HG03175 (cell line): ENCODE data around the gene MAP2K6.
"Not testable (repeated sequence)": the region's sequence is repeated elsewhere in the genome, so short reads cannot be mapped to it uniquely, and the experiment has no call there.

Experiments
- ATAC-seq: cut with Tn5 transposase; IDR thresholded peaks from one replicate; pipeline ENCODE4 v1.9.1; 2021; ENCODE audit warnings: mild to moderate bottlenecking, moderate library complexity; ENCODE audit not compliant: unreplicated experiment

MAP2K6 gene

DNA sequence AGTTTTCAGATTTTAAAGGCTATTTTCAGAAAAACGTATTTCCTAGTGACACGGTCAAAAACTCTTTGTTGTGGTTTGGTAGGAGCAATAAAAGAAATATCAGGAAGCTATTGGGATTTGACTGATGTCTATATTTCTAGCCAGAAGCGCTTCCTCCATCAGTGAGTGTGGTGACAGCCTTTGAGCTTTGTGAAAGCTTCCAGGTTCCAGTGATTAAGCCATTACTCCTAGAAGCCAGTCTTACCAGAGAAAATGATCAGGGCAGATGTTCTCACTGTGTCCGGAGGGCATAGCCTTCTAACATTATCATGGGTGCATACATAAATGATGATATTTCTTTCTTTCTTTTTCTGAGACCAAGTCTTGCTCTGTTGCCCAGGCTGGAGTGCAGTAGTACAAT lies 39.6 kb downstream of the MAP2K6 start:
- no peak for ATAC-seq

DNA sequence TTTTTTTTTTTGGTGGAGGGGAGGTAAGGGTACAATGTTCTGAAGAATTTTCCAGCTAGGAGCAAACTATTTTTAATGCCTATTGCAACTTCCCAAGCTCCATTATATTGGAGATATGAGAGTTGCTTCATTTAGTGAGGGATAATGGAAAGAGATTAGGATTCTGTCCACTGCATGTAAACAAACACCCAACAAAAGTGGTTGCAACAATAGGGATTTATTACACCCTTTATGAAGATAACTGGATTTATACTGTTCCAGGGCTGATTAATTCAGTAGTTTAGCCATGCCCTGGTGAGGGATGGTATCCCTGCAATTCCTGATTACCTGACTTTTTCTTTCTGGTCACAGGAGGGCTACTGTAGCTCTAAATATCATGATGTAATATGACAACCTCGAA lies 40.5 kb downstream of the MAP2K6 start:
- ATAC-seq, result no peak

DNA sequence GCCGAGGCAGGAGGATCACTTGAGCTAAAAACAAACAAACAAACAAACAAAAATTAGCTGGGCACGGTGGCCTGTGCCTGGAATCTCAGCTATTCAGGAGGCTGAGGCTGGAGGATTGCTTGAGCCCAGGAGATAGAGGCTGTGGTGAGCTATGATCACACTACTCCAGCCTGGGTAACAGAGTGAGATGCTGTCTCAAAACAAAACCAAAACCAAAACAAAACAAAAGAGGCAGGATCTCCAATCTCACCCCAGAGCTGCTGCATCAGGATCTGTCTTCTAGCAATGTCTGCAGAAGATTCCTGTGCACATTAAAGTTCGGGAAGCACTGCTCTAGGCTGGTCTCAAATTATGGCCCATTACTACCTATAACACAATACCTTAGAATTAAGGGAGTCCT lies 43.1 kb downstream of the MAP2K6 start:
- ATAC-seq, result no peak

DNA sequence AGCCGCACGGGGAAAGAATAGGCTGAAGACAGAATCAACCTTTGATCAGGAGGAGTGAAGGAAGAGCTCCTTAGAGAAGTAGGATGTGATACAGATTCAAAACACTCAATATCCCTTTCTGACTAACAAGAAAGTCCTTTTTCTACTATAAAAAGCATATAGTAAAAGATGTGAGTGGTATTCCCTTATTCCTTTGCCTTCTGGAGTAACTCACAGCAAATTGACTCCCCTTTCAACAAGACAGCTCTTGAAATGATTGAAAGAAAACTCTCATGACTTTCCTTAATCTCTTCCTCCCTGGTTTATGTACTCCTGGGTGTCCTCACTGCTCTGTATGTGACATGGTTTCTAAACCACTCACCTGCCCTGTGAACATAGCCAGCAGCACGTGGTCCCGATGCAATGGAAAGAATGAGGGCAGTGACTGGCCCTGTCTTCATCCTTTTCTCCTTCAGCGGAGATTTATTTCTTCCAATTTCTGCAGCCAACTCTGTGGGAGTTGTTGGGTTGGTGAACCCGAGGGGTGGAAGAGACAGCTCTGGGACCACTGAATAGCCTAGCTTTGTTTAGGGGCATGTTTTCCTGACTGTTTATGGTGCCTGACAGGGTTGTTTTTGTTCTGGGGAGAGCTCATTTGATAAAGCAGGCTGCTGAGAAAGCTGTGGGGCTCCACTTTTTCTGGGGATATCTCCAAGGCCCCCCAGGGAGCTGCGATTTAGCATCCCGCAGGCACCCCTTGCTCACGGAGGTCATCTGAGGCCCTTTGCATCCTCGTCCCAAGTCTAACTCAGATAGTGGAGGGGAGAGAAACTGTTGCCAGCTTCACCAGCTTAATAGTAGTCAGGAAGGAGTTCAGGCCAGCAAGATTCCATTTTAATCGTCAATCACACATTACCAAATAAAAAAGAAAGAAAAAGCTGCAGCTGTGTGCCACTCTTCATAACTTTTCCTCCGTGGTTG lies 46.7 kb downstream of the MAP2K6 start:
- ATAC-seq, result no peak

DNA sequence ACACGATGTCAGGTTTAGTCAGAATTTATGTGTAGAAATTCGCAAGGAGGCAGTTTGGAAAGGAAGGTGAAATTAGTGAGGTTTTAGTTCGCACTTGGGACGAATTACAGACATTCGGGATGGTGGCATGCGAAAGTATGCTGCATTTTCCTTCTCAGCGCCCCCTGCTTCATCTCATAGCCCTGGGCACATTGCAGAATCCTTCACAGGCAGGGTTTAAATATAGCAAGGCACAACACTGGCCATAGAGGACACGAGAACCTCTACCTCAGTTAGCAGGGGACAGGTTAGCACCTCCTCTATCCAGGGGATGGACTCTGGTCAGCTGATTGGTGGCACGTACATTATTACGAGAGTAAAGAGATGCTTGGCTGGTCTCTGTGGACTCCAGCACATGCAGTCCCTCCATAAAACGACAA lies 47.5 kb downstream of the MAP2K6 start:
- ATAC-seq, result no peak

DNA sequence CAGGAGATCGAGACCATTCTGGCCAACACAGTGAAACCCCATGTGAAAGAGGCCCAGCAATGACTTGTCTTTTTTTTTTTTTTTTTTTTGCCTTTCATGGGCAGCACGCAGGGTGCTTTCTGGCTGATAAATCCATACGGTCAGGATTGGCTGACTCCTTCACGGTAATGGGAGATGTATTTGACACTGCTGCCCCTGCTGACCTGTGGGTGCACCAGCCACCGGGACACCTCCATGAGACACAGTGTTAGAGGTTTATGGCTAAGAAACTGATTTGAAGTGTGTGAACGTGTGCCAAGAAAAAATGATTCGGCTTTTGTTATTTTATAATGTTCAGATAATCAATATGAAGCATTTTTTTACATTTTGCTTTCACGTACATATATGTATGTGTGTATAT lies 48.4 kb downstream of the MAP2K6 start:
- ATAC-seq, result no peak

DNA sequence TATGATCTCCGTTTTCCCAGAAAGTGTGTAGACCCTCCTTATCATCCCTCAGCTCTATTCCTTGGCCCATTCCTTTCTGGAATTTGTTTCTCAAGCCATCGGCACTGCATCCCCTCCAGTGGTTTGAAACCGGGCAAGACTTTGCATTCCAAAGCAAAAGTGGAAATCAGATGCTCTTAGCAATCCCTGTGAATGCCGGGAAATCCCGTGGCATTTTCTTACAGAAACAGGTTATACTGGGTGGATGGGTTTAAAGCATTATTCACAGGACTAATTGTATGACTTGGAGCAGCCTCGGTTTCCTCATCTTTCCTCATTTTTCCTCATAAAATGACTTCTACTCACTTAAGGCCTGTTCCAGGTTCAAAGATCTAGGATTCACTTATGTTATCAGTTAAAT lies 52.0 kb downstream of the MAP2K6 start:
- no peak for ATAC-seq

DNA sequence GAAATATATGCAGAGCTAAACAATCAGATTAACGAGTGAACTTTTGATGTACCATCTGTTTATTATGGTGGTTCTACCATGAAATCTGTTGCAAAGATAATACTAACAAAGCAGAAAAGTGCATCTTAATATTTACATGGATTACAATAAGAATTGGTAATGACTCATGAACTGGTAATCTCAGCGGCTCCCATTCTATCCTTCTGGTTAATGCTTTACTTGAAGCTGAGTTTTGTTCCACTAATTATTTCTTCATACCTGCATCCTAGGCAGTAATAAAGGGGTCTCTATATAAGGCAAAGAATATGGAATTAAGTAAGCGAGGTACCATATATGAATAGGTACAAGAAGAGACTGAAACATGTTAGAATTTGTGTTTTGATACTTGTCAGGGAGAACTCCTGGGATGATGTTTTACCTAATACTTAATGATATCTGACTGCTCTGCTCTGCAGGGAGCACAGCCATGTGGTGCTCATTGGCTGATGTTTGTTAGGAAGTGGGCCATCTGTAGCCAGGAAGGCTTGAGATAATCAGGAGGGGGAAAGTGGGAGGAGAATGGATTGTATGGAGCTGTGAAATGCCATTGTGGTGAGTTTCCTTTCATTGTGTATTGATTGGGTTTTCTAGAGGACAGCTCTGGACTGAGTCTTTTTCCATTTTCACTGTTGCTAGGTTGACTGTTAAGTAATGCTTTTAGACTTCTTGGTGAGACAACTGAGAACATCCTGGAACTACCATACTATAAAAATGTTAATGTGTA lies 52.6 kb downstream of the MAP2K6 start:
- ATAC-seq, result no peak

DNA sequence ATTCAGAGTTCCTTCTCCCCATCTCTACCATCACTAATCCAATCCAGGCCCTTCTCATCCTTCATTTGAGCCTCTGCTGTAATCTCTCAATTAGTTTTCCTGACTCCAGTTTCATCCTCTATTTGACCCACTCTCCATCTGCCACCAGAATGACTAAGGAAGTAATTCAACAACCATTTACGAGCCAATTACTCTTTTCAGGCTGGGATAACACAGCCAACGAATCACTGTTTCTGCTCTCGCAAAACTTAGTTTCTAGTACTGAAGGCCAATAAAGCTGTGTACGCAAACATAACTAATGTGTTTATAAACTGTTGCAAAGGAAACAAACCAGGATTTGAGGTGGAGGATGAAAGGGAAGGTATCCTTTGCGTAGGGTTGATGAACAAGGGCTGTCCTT lies 53.7 kb downstream of the MAP2K6 start:
- no peak for ATAC-seq

DNA sequence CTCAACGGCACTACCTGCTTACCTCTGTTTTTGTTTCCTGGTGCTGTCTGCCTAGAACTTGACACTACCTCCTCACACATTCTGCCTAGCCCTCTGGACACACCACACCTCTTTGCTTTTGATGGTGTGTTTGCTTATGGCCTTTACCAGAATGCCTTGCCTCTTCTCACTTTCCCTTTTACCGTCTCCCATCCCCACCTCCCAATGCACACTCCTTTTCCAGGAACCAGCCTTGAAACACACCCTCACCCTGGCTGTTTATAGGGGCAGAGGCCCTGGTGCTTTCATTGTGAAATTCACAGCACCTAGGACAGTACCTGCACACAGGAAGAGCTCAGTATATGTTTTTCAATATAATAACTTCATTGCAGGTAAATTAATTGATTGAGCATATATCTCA lies 56.2 kb downstream of the MAP2K6 start:
- ATAC-seq, result no peak

DNA sequence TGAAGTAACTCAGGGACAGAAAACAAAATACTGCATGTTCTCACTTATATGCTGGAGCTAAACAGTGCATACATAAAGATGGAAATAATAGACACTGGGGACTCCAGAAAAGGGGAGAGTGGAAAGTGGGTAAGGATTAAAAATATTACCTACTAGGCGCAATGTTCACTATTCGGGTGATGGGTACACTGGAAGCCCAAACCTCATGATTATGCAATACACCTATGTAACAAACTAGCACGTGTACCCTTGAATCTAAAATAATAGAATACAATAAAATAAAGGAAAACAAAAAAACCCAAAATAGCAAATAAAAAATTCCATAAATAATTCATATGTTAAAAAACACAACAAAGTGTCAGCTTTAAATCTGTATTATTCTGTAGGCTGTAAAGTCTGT lies 56.9 kb downstream of the MAP2K6 start:
- no peak for ATAC-seq

DNA sequence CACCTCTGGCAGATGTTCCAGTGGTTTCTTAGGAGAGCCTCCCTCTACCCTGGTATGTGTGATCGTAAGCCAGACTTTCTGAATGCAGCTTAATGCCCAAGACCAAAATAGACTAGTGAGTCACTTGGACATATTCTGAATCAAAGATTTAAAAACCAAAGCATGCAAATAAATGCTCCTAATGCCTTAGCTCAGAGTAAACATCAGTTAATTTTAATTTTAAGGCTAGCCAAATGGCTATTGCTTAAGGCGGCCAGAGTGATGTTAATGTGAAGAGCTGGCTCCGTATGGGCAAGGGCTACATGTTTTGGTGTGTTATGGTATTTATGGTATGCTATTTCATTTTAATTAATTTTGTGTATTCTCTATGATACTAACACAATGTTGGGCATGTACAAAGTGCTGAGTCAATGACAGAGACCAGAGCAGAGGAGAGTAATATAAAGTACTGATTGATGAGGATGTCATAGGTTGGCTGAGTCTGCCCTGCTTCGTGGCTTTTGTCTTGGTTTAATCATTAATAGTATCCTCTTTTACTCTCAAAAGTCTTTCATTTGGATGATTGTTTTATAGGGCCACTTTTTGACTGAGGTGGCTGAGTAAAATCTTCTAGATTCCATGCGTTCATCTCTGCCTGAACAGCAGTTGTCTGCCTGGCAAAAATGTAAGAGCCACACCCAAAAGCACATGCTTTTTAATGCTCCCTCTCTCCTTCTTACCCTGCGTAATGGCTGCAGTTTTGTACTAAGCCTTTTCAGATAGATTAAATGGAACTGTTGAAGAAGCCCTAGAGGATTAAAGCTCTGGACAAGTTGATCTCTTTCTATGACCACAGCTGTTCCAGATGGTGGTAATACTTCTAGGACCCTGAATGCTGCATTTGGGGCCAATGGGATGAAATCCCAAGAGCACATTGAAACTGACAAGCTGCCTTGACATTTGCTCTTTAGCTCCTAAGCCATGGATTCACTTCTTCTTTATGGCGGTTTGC lies 59.6 kb downstream of the MAP2K6 start:
- no peak for ATAC-seq

DNA sequence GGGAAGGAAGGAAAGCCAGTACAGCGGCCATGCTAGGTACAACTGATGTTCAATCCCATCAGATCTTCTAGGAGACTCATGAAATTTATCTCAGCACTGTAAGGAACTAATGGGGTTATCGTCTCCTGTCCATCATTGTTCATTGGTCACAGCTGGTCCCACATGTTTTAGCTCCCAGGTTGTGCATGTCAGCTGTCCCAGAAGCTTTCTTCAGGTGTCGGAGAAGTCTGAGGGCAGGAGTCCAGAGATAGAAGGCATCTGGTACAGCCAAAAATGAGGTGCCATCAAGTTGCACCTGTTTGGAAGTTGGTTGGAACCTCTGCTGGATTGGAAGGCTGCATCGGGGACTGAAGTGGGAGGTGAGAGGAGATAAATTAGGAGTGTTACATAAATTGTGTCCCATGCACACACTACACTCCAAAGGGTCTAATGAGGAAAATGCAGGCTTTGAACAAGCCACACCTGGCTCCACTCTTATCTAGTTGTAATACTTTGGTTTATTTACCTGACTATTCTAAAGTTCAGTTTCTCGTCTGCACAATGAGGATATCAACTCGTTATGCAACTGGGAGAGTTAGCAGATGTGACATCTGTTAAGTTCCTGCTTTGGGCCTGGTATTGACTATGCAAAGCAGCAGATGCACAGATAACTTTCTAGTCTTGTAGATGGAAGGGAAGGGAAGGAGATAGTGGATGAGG lies 62.9 kb downstream of the MAP2K6 start:
- no peak for ATAC-seq

DNA sequence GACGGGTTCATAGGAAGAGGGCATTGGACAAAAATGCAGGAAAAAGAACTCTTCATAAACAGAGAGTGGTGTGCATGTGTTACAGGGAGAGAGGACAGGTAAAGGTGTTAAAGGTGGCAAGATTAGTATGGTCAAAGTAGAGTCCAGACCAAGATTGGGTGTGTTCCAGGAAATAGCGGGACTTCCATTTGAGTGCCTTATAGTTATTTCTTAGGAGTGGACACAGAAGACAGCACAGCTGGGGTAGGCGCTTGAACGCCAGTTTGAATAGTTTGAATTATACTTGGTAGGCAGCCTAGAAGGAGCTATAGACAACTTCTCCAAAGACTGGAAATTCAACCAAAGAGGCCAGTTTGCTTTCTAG lies 63.4 kb downstream of the MAP2K6 start:
- ATAC-seq, result no peak

DNA sequence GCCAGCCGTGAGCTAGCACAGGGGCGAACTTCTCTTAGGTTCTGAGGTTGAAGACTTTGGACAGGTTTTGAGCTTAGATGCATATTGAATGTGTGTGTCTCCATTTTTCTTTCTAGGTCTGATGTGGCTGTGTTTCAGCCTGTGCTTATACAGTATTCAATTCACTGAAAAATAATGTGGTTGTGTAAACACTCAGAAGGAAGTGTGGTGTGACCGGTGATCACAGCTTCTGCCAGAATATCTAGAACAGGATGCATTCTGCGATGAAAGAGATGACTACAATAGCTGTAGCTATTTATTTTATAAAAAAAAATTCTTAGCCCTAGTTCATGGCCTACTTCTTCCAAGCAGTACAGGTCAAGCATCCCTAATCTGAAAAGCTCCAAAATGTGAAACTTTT lies 64.4 kb downstream of the MAP2K6 start:
- ATAC-seq, result no peak

DNA sequence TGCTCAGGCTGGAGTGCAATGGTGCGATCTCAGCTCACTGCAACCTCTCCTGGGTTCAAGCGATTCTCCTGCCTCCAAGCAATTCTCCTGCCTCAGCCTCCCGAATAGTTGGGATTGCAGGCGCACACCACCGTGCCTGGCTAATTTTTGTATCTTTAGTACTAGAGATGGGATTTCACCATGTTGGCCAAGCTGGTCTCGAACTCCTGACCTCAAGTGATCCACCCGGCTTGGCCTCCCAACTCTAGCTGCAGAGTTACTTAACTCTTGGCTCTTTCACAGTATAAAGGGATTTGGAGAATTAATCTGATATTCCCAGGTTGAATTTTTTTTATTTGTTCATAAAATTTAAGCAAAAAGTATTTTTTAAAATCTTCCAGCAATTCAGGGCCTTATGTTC lies 65.3 kb downstream of the MAP2K6 start:
- ATAC-seq, result not testable (repeated sequence)

DNA sequence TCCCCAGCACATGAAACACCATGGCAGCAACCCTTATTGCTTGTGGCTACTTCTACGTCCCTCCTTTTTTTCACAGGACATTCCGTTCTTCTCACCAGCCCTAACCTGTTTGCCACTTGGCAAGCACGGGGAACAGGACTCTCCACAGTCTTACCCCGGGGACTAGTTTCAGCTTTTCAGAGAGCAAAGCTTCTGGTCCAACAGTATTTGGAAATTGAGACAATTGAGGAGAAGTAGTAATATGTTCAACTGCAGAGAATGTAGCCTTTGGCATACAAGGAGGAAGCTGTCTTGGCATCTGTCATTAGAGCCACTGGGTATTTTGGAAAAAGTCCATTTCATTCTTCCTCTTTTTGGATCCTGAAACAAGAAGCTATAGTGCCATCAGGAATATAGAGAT lies 65.7 kb downstream of the MAP2K6 start:
- ATAC-seq, result no peak

DNA sequence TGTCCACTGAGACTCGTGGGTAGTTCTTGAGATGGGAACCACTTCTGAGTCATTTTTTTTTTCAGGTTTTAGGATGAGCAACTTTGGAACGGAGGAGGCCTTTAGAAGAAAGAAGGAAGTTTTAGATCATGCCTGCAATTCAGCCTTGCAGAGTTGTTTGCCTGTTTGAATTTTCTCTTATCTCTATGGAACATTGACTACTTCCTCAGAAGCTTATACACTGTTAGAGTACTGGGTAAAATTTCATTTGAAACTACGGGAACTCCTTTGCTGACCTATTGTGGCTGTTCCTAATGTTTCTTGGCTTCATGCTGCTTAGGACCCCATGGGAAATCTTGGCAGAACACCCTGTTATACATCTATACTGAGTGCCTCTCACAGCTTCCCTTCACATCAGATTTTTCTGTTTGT lies 70.8 kb downstream of the MAP2K6 start:
- no peak for ATAC-seq

DNA sequence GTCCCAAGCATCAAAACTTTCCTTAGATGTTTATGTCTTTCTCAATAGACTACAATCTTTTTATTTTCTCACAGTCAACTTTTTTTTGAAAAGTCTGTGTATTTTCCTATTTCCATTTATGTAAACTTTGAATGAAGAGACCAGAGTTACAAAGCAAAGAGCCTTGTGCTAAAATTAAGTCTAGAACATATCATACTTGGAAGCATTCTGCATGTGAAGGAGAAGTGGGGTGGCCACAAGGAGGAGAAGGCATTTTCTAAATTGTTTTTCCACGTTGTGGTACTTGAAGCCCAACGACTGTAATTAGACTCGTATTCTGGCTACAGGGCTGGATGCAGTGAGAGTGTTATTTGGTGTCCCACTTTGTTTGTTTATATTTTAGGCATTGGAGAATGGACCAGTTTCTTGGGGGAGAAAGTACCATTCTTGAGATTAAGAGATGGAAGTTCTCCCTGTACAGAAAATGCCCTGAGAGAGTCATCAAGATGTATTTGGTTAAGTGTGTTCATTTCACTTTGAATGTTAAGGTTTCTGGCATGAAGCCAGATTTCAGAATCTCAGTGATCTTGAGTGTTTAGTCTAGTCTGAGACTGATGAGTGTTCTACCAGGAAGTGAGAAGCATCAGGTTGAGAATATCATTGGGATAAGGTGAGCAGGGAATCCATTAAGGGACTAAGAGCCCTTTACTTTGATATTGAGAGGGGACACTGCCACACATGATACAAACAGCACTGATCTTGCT lies 71.6 kb downstream of the MAP2K6 start:
- no peak for ATAC-seq
